Neuronal stem cell (in vitro differentiated cells): ENCODE data around the gene KLK7. TPM values are rescaled to one million over a fixed set of nuclear protein-coding genes. Genes with fewer than 3 reads are reported as not detected.
A peak's percentile ranks its signal among the peaks of the same experiment; 100 is the strongest.

Experiments used
- DNase-seq: peaks from one replicate; pipeline ENCODE4 v3.0.0-alpha.2; 2013; ENCODE audit warnings: low spot score
- H2AFZ ChIP-seq: one replicate; pipeline ENCODE4 v1.6.1; 2013; ENCODE audit warnings: mild to moderate bottlenecking, low read length, inconsistent platforms
- H2AK5ac ChIP-seq: 2 replicates; pipeline ENCODE4 v1.6.1; 2013; ENCODE audit warnings: low read depth, mild to moderate bottlenecking, inconsistent platforms, low read length, moderate library complexity, mixed read lengths
- H2BK120ac ChIP-seq: 2 replicates; pipeline ENCODE4 v1.6.1; 2013; ENCODE audit warnings: low read depth, mild to moderate bottlenecking, inconsistent platforms, low read length, moderate library complexity, mixed read lengths
- H2BK12ac ChIP-seq: one replicate; pipeline ENCODE4 v1.6.1; 2013; ENCODE audit warnings: low read length, inconsistent platforms
- H2BK15ac ChIP-seq: 2 replicates; pipeline ENCODE4 v1.6.1; 2013; ENCODE audit warnings: mild to moderate bottlenecking, low read length, inconsistent platforms, mixed read lengths
- H2BK5ac ChIP-seq: one replicate; pipeline ENCODE4 v1.6.1; 2013; ENCODE audit warnings: inconsistent platforms, mild to moderate bottlenecking, low read length, moderate library complexity
- H3K14ac ChIP-seq: one replicate; pipeline ENCODE4 v1.6.1; 2013; ENCODE audit warnings: low read length, inconsistent platforms
- H3K18ac ChIP-seq: 2 replicates; pipeline ENCODE4 v1.6.1; 2013; ENCODE audit warnings: low read length, inconsistent platforms
- H3K23ac ChIP-seq: 2 replicates; pipeline ENCODE4 v1.6.1; 2013; ENCODE audit warnings: low read depth, mild to moderate bottlenecking, mixed read lengths, low read length, inconsistent platforms; ENCODE audit not compliant: poor library complexity
- H3K27ac ChIP-seq: replicated peaks from 3 replicates; pipeline ENCODE4 v1.5.1; 2013; ENCODE audit warnings: low read length, inconsistent platforms
- H3K27me3 ChIP-seq, 3 experiments: 2 replicates each; pipeline ENCODE4 v1.6.1; 2013; ENCODE audit warnings: low read length in 3 of 3, mild to moderate bottlenecking in 2 of 3, inconsistent platforms in 1 of 3, low read depth in 1 of 3, mixed read lengths in 1 of 3, moderate library complexity in 1 of 3; ENCODE audit not compliant: control insufficient read depth in 3 of 3, insufficient read depth in 3 of 3
- H3K36me3 ChIP-seq, 2 donors: replicated peaks in 1 of 2; 2 replicates each; pipeline ENCODE4 v1.6.1; 2013; ENCODE audit warnings: low read length in 2 of 2; ENCODE audit not compliant: control insufficient read depth in 2 of 2, insufficient read depth in 2 of 2
- H3K4ac ChIP-seq: 2 replicates; pipeline ENCODE4 v1.6.1; 2013; ENCODE audit warnings: inconsistent platforms, mild to moderate bottlenecking, low read length, moderate library complexity
- H3K4me1 ChIP-seq, 2 donors: 1 replicate in 1 of 2; 2 replicates in 1 of 2; pipeline ENCODE4 v1.6.1; 2013; ENCODE audit warnings: low read length in 2 of 2, low read depth in 1 of 2; ENCODE audit not compliant: control insufficient read depth in 2 of 2, insufficient read depth in 1 of 2
- H3K4me2 ChIP-seq: one replicate; pipeline ENCODE4 v1.6.1; 2013; ENCODE audit warnings: mild to moderate bottlenecking, low read length, inconsistent platforms; ENCODE audit not compliant: insufficient read depth, poor library complexity, severe bottlenecking
- H3K4me3 ChIP-seq, 2 donors: 2 replicates each; pipeline ENCODE4 v1.5.1; 2013; ENCODE audit warnings: low read length in 2 of 2, mild to moderate bottlenecking in 2 of 2, inconsistent platforms in 1 of 2, moderate library complexity in 1 of 2
- H3K79me1 ChIP-seq: one replicate; pipeline ENCODE4 v1.6.1; 2013; ENCODE audit warnings: low read depth, mild to moderate bottlenecking, inconsistent platforms, low read length, moderate library complexity
- H3K9ac ChIP-seq: one replicate; pipeline ENCODE4 v1.6.1; 2013; ENCODE audit warnings: mild to moderate bottlenecking, low read depth, low read length, inconsistent platforms; ENCODE audit not compliant: poor library complexity
- H3K9me3 ChIP-seq, 2 donors: replicated peaks in 1 of 2; 2 replicates each; pipeline versions ENCODE3 to v1.6.1; 2013; ENCODE audit warnings: low read length in 2 of 2, mild to moderate bottlenecking in 2 of 2, inconsistent platforms in 1 of 2, low read depth in 1 of 2, mixed read lengths in 1 of 2, moderate library complexity in 1 of 2; ENCODE audit not compliant: control insufficient read depth in 2 of 2, insufficient read depth in 1 of 2
- H4K8ac ChIP-seq: one replicate; pipeline ENCODE4 v1.6.1; 2013; ENCODE audit warnings: low read depth, mild to moderate bottlenecking, inconsistent platforms, low read length, moderate library complexity
- H4K91ac ChIP-seq: one replicate; pipeline ENCODE4 v1.6.1; 2013; ENCODE audit warnings: low read length, low read depth, mild to moderate bottlenecking, inconsistent platforms; ENCODE audit not compliant: poor library complexity
- WGBS, 2 donors: extraction: QIAGEN DNeasy Blood & Tissue Kit; methylation state at CpG; one replicate each; pipeline ENCODE4 v1.1.7; 2013; ENCODE audit warnings: missing lambda C conversion rate in 2 of 2, mixed read lengths in 1 of 2; ENCODE audit not compliant: insufficient read length in 2 of 2, insufficient replicate concordance in 1 of 2; ENCODE audit errors: extremely low coverage in 2 of 2; 5-methylcytosine and 5-hydroxymethylcytosine counted together
- polyA plus RNA-seq, 2 experiments: library from polyadenylated mRNA; stranded (reverse); fragments of 200-250 nt; gene quantifications; one replicate each; pipeline ENCODE4 v1.2.3, GENCODE V29; 2013

The KLK7 gene
- polyA plus RNA-seq (2013, experiment 1 of 2), result 0.47 TPM
- 0.37 TPM for polyA plus RNA-seq (2013, experiment 2 of 2)

DNA sequence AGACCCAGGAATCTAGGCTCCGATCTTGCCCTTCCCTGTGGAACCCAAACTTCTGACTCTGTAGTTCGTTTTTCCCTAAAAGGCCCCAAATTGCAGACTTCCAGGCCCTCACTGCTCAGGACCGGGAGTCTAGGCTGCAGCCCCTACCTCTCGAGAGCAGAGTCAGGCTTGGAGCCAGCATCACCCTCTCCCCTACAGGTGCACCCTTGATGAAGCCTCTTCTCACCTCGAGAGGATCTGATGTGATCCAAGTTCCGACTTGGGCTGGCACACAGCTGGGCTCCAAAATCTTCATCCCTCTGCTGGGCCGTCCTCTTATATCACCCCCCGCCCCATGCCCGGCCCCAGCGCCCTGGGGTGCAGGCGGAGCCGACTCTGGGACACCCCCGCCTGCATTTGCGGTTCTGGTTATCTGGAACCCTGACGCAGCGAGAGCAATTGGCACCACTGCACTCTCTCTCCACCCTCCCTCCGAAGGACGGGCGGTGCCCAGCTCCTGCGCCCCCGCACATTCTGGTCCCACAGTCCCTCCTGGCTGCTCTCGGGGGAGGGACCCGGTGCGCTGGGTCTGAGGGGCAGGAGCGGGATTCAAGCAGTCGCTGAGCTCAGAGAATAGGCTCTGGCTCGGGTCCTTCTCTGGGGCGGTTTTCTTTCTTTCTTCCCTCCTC lies at the start of gene KLK7:
KLK7 (minus strand) TSS at position 293 of the 668 bp plus-strand sequence. CDS start 1,518 bp downstream, outside the sequence.
- Histone ChIP-seq H2BK120ac (no peak within 1 kb of the TSS), H2BK15ac (no peak within 1 kb of the TSS), H3K4me2 (peak within 1 kb of the TSS; percentile 40), H3K79me1 (no peaks in the 10 kb centered on the region), H3K27ac (no peak within 1 kb of the TSS), H3K18ac (peak within 1 kb of the TSS; percentile 90), H2AK5ac (peak within 1 kb of the TSS; percentile 10), H3K14ac (no peak within 1 kb of the TSS), H3K36me3 (no peaks in the 10 kb centered on the region), H2BK5ac (no peak within 1 kb of the TSS), H3K9ac (no peak within 1 kb of the TSS), H3K4me3 (peak within 1 kb of the TSS in 1 of 2 donors; percentile 46), H3K27me3 (peaks cover 0 to 10% (median 6%) of the 10 kb centered on the region in 3 experiments), H4K8ac (no peak within 1 kb of the TSS), H2AFZ (no peak within 1 kb of the TSS), H4K91ac (no peak within 1 kb of the TSS), H3K9me3 (peaks cover 0 to under 1% of the 10 kb centered on the region in 2 donors), H3K23ac (no peak within 1 kb of the TSS), H3K4me1 (peaks cover 0 to 12% of the 10 kb centered on the region in 2 donors), H2BK12ac (peak within 1 kb of the TSS; percentile 98), H3K4ac (no peak within 1 kb of the TSS)
- no peak for DNase-seq
- no CpG with 5 or more reads among the region's 28 CpGs for WGBS, 2 donors

DNA sequence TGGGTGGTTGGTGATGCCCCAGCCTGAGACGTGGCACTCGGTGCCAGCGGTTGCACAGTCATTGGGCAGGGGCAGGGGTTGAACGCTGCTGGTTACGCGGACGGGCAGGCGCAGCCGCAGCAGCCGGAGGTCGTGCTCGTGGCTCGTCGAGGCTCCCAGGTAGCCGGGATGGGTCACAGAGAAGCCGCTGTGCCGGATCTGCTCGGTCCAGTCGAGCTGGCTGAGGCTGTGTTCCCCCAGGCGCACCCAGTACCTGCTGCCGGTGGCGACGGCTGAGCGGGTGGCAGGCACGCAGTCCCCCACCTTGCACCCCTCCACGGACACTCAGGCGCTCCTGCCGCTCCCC lies 48.1 kb upstream of the KLK7 start:
- no peaks in the 10 kb centered on the region for H3K36me3 ChIP-seq
- H2BK15ac ChIP-seq, result no peak overlapping the region
- H3K9ac ChIP-seq, result peak overlapping the region; percentile 4
- H3K4me2 ChIP-seq, result no peak overlapping the region
- H3K27me3 ChIP-seq, result peaks cover 0 to 11% (median 0%) of the 10 kb centered on the region in 3 experiments
- H3K18ac ChIP-seq, result peak overlapping the region; percentile 62
- H2BK5ac ChIP-seq, result no peak overlapping the region
- peaks cover 0 to 2% of the 10 kb centered on the region in 2 donors for H3K4me1 ChIP-seq
- H3K9me3 ChIP-seq, result peaks cover 0 to 2% of the 10 kb centered on the region in 2 donors
- no peak overlapping the region for H3K4me3 ChIP-seq
- no peak overlapping the region for H3K4ac ChIP-seq
- no peak overlapping the region for H2BK120ac ChIP-seq
- no peaks in the 10 kb centered on the region for H3K79me1 ChIP-seq
- no CpG with 5 or more reads among the region's 28 CpGs for WGBS, 2 donors
- peak overlapping the region; percentile 86 for H3K14ac ChIP-seq
- H2AFZ ChIP-seq, result no peak overlapping the region
- no peak for DNase-seq
- no peak overlapping the region for H2AK5ac ChIP-seq
- H3K27ac ChIP-seq, result no peak overlapping the region
- peak overlapping the region; percentile 94 for H3K23ac ChIP-seq
- peak overlapping the region; percentile 67 for H2BK12ac ChIP-seq
- H4K91ac ChIP-seq, result no peak overlapping the region
- H4K8ac ChIP-seq, result no peak overlapping the region

DNA sequence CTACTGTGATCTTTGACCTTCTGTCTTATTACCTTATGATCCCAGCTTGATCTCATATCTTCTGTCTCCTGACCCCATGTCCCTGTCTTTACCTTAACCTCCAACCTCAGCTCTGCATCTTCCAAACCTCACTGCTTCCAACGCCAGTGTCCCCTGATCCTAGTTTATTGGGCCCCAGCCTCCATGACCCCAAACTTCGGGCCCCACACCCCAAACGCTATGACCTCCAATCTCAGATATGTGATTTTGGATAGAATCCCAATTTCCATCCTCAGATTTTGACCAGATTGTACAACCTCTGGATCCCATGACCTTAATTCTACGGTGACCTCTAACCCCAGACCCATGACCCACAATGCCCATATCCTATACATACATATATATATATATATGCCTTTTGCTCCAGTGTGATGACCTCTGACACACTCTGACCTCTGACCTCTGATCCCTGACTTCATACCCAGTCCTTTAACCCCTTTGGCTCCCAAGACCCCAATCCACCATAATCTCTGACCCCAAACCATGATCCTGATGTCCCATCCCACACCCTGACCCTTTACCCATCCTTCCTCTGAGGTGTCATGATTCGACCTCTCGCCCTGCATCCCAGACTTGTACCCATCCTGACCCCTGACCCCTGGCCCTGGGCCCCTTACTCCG lies 47.6 kb upstream of the KLK7 start:
- Histone ChIP-seq H3K9me3 (peaks cover 0 to 2% of the 10 kb centered on the region in 2 donors), H2AFZ (no peak overlapping the region), H3K36me3 (no peaks in the 10 kb centered on the region), H3K14ac (peak overlapping the region; percentile 86), H3K4me2 (no peak overlapping the region), H3K9ac (no peak overlapping the region), H2BK5ac (no peak overlapping the region), H3K79me1 (no peaks in the 10 kb centered on the region), H3K27ac (no peak overlapping the region), H4K8ac (no peak overlapping the region), H2BK120ac (no peak overlapping the region), H2BK15ac (no peak overlapping the region), H3K18ac (peak overlapping the region; percentile 62), H2BK12ac (peak overlapping the region; percentile 67), H3K23ac (peak overlapping the region; percentile 94), H3K4me3 (no peak overlapping the region), H2AK5ac (no peak overlapping the region), H3K27me3 (peaks cover 0 to 16% (median 0%) of the 10 kb centered on the region in 3 experiments), H4K91ac (no peak overlapping the region), H3K4ac (no peak overlapping the region), H3K4me1 (peaks cover 0 to 2% of the 10 kb centered on the region in 2 donors)
- WGBS, 2 donors, result no CpG with 5 or more reads among the region's 7 CpGs
- DNase-seq, result no peak

DNA sequence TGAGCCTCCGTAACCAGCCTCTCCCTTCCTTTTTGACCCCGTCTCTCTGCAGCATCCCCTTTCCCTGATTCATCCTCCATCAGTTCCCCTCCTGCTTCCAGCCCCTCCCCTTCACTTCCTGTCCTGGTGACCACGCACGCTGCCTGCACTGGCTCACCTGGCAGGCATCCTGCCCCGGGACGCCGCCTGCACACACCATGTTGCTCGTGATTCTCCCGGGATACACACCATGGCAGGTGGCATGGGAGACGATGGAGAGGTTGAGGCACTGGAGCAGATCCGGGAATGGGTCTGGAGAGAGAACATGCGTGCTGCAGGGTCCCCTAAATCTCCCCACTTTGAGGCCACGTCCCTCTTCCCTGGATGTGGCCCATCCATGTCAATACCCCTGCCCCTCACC lies 46.9 kb upstream of the KLK7 start:
- H3K9ac ChIP-seq, result peak overlapping the region; percentile 60
- DNase-seq, result no peak
- H3K4me1 ChIP-seq, result peaks cover 0 to 9% of the 10 kb centered on the region in 2 donors
- H2BK12ac ChIP-seq, result no peak overlapping the region
- no peak overlapping the region for H2BK15ac ChIP-seq
- H3K4me2 ChIP-seq, result no peak overlapping the region
- H3K14ac ChIP-seq, result peak overlapping the region; percentile 75
- no peak overlapping the region for H2BK5ac ChIP-seq
- no CpG with 5 or more reads among the region's 13 CpGs for WGBS, 2 donors
- H3K27ac ChIP-seq, result no peak overlapping the region
- no peak overlapping the region for H3K4ac ChIP-seq
- H3K79me1 ChIP-seq, result peaks cover 1% of the 10 kb centered on the region
- H2AFZ ChIP-seq, result no peak overlapping the region
- peaks cover 0 to 23% (median 0%) of the 10 kb centered on the region in 3 experiments for H3K27me3 ChIP-seq
- H3K18ac ChIP-seq, result peak overlapping the region; percentile 70
- no peak overlapping the region for H4K91ac ChIP-seq
- no peak overlapping the region for H3K23ac ChIP-seq
- peaks cover 0 to 2% of the 10 kb centered on the region in 2 donors for H3K9me3 ChIP-seq
- H4K8ac ChIP-seq, result peak overlapping the region; percentile 23
- no peaks in the 10 kb centered on the region for H3K36me3 ChIP-seq
- no peak overlapping the region for H3K4me3 ChIP-seq
- H2AK5ac ChIP-seq, result no peak overlapping the region
- H2BK120ac ChIP-seq, result no peak overlapping the region
